RWPE1 (cell line): Measurements from ENCODE around the gene RYR1.

Experiments used
- CTCF ChIA-PET: fragments of 350-600 bp; sonication (Branson Sonifier 250); formaldehyde crosslinking; extraction: SDS; loops from one replicate; lab custom pipeline; 2021; lab: Yijun Ruan, JAX
- POLR2A ChIA-PET: fragments of 400-600 bp; formaldehyde crosslinking; extraction: SDS; loops from one replicate; lab custom pipeline; 2020; ENCODE audit warnings: antibody characterized with exemption; ENCODE audit not compliant: low non-redundant PET; lab: Yijun Ruan, JAX
- DNase-seq: peaks from one replicate; pipeline ENCODE4 v3.0.0; 2012; ENCODE audit warnings: low spot score
- H3K27ac ChIP-seq: fragments of 450-650 bp; 2 replicates; pipeline ENCODE4 v1.5.1; 2017
- CTCF ChIP-seq: fragments of 450-650 bp; conservative IDR thresholded peaks from 2 replicates; pipeline ENCODE4 v1.5.1; 2017; ENCODE audit warnings: low read depth, mild to moderate bottlenecking

Gene RYR1

GRCh38 chr19:38399537-38399936, 34.0 kb upstream of the RYR1 start:
- ChIA-PET POLR2A (no interaction called here), CTCF (no interaction called here)

GRCh38 chr19:38400361-38400760, 33.1 kb upstream of the RYR1 start:
- no peak for TF ChIP-seq CTCF
- CTCF ChIA-PET, result no interaction called here

More at GRCh38 chr19:38399537-38399936, 34.0 kb upstream of the RYR1 start:
- no peak for DNase-seq
- H3K27ac ChIP-seq, result no peak overlapping the region
- no peak for TF ChIP-seq CTCF

GRCh38 chr19:38401148-38401547, 32.3 kb upstream of the RYR1 start:
- H3K27ac ChIP-seq, result no peak overlapping the region
- DNase-seq, result no peak
- ChIA-PET CTCF (no interaction called here), POLR2A (no interaction called here)
- TF ChIP-seq CTCF, result no peak

More at GRCh38 chr19:38400361-38400760, 33.1 kb upstream of the RYR1 start:
- no peak for DNase-seq
- POLR2A ChIA-PET, result no interaction called here
- no peak overlapping the region for H3K27ac ChIP-seq

- TF ChIP-seq CTCF, result no peak
- CTCF ChIA-PET, result interaction anchor here (0.5 to 1.8 kb wide), 12 partner anchors 9 to 677 kb away, joined by 3 to 7 read pairs (median 4); partner anchors contain the start of genes MRPS12 and SARS2
- peak overlapping the region; percentile 78 for H3K27ac ChIP-seq
- DNase-seq, result no peak
- POLR2A ChIA-PET, result interaction anchor here (0.6 kb wide), 1 partner anchor 13 kb away, joined by 4 read pairs; no protein-coding TSS in a partner anchor
Observed at GRCh38 chr19:38402623-38402966, 30.9 kb upstream of the RYR1 start.

- POLR2A ChIA-PET, result interaction anchor here (0.6 kb wide), 1 partner anchor 14 kb away, joined by 4 read pairs; no protein-coding TSS in a partner anchor
- CTCF ChIA-PET, result interaction anchor here (0.5 to 1.8 kb wide), 12 partner anchors 9 to 676 kb away, joined by 3 to 7 read pairs (median 4); partner anchors contain the start of genes MRPS12 and SARS2
- peak; percentile 93 for TF ChIP-seq CTCF
- peak; percentile 100 for DNase-seq
- H3K27ac ChIP-seq, result peak within 1 kb of the TSS; percentile 78
Observed at GRCh38 chr19:38402967-38403674, 30.4 kb upstream of the RYR1 start, which contains the start of gene FAM98C. Gene FAM98C, plus strand, starts transcription at chr19:38403093. Its CDS starts 61 bp downstream, at chr19:38403154.

GRCh38 chr19:38404858-38405257, 28.6 kb upstream of the RYR1 start:
- TF ChIP-seq CTCF, result no peak
- POLR2A ChIA-PET, result no interaction called here
- peak overlapping the region; percentile 78; the same call in 1 of the 2 replicates for H3K27ac ChIP-seq
- DNase-seq, result no peak
- CTCF ChIA-PET, result interaction anchor here (0.5 to 1.7 kb wide), 3 partner anchors 59 to 229 kb away, joined by 3 to 5 read pairs (median 5); no protein-coding TSS in a partner anchor
